ENCODE measurements around the gene MUTYH.

Gene MUTYH

DNA sequence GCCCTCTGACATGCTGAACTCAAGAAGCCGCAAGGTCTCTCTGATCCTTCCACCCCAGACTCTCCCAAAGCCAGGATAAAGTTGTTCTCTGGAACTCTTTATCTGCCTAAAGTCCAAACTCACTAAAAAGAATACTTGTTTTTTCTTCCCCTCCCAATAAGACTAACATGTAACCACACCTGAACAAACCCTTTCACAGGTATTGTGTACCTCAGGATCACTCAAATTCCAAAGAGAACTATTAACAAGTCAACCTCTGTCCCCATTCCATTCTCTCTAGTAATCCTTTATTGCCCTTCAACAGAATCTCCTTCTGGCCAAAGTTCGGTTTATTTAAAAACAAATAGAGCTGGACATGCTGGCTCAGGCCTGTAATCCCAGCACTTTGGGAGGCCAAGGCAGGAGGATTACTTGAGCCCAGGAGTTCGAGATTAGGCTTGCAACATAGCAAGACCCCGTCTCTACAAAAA is 4.3 kb downstream of the MUTYH start:
- Histone ChIP-seq H3K4me2 (ENCODE audit: low read length) (no peak overlapping the region), H3K9me3 (ENCODE audit: control insufficient read depth, low read length) (no peaks in the 10 kb centered on the region), H3K36me3 (ENCODE audit: control insufficient read depth, insufficient read depth, low read length) (no peaks in the 10 kb centered on the region), H3K27ac (no peak overlapping the region), H2AFZ (no peak overlapping the region), H3K4me1 (peaks cover 1% of the 10 kb centered on the region), H3K9ac (no peak overlapping the region), H3K27me3 (ENCODE audit: control insufficient read depth, insufficient read depth, low read length) (no peaks in the 10 kb centered on the region), H3K4me3 (ENCODE audit: low read depth, low read length) (no peak overlapping the region), H3K79me2 (no peaks in the 10 kb centered on the region)
- TF ChIP-seq CTCF (IDR thresholded peaks at IDR 0.05): no peak

DNA sequence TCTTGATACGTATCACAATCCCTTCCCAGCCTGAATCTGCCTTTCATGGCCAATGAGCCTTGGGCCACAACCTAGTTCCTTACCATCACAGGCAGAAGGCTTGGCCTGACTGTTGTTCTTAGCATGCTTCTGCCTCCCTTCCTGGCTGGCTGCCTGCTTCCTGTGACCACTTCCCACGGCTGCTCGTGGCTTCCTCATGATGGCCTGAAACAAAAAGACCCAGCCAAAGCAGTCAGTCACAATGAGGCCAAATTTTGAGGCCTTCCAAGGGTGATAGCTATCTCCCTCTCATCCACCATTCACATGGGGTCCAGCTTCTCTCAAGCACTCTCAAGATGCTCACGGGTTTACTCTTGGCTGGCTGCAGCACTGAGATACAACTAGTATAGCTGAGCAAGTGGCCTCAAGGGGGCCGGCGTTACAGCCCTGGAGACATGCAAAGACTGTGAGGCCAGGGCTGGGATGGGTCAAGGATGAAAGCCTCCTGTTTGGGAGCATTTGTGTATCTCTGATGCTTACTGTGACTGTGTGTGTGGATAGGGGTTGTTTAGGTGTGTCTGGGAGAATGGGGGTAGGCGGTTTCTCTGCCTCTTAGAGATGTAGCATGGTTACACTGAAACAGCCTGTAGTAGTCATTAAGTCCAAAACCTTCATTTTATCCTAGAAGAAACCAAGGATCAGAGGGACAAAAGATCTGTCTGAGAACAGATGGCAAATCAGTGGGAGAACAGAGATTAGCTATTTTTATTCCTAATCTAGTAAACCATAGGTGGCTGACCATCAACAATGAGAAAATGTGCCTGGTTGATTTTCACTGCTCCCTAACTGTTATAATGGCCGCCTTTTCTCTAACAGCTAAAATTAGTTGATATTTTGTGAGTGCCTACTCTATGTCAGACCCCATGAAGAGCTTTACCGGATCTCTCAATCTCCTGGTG is 5.7 kb downstream of the MUTYH start:
- H3K79me2 ChIP-seq: no peaks in the 10 kb centered on the region
- H3K36me3 ChIP-seq (ENCODE audit: control insufficient read depth, insufficient read depth, low read length): no peaks in the 10 kb centered on the region
- no peak overlapping the region for H3K9ac ChIP-seq
- H3K4me1 ChIP-seq: no peaks in the 10 kb centered on the region
- no peaks in the 10 kb centered on the region for H3K27me3 ChIP-seq (ENCODE audit: control insufficient read depth, insufficient read depth, low read length)
- no peak for TF ChIP-seq CTCF (IDR thresholded peaks at IDR 0.05)
- no peaks in the 10 kb centered on the region for H3K9me3 ChIP-seq (ENCODE audit: control insufficient read depth, low read length)
- H3K4me3 ChIP-seq (ENCODE audit: low read depth, low read length): no peak overlapping the region
- no peak overlapping the region for H2AFZ ChIP-seq
- H3K4me2 ChIP-seq (ENCODE audit: low read length): no peak overlapping the region
- H3K27ac ChIP-seq: no peak overlapping the region

- H3K79me2 ChIP-seq: no peaks in the 10 kb centered on the region
- no peak overlapping the region for H3K4me2 ChIP-seq (ENCODE audit: low read length)
- H3K4me1 ChIP-seq: no peaks in the 10 kb centered on the region
- no peak overlapping the region for H2AFZ ChIP-seq
- H3K4me3 ChIP-seq (ENCODE audit: low read depth, low read length): no peak overlapping the region
- no peak overlapping the region for H3K27ac ChIP-seq
- TF ChIP-seq CTCF (IDR thresholded peaks at IDR 0.05): no peak
- H3K27me3 ChIP-seq (ENCODE audit: control insufficient read depth, insufficient read depth, low read length): no peaks in the 10 kb centered on the region
- no peak overlapping the region for H3K9ac ChIP-seq
- H3K9me3 ChIP-seq (ENCODE audit: control insufficient read depth, low read length): no peaks in the 10 kb centered on the region
- no peaks in the 10 kb centered on the region for H3K36me3 ChIP-seq (ENCODE audit: control insufficient read depth, insufficient read depth, low read length)
Measured at GRCh38 chr1:45332346-45332720, 7.9 kb downstream of the MUTYH start.

- no peaks in the 10 kb centered on the region for H3K36me3 ChIP-seq (ENCODE audit: control insufficient read depth, insufficient read depth, low read length)
- no peak for TF ChIP-seq CTCF (IDR thresholded peaks at IDR 0.05)
Measured at GRCh38 chr1:45331436-45332345, 8.5 kb downstream of the MUTYH start.

More at GRCh38 chr1:45331436-45332345, 8.5 kb downstream of the MUTYH start:
- no peak overlapping the region for H2AFZ ChIP-seq
- no peaks in the 10 kb centered on the region for H3K79me2 ChIP-seq
- H3K4me3 ChIP-seq (ENCODE audit: low read depth, low read length): no peak overlapping the region
- H3K27me3 ChIP-seq (ENCODE audit: control insufficient read depth, insufficient read depth, low read length): no peaks in the 10 kb centered on the region
- no peak overlapping the region for H3K27ac ChIP-seq
- no peaks in the 10 kb centered on the region for H3K4me1 ChIP-seq
- H3K4me2 ChIP-seq (ENCODE audit: low read length): no peak overlapping the region
- H3K9ac ChIP-seq: no peak overlapping the region
- no peaks in the 10 kb centered on the region for H3K9me3 ChIP-seq (ENCODE audit: control insufficient read depth, low read length)
